Measurements from ENCODE around the gene KAZN.

KAZN gene

DNA sequence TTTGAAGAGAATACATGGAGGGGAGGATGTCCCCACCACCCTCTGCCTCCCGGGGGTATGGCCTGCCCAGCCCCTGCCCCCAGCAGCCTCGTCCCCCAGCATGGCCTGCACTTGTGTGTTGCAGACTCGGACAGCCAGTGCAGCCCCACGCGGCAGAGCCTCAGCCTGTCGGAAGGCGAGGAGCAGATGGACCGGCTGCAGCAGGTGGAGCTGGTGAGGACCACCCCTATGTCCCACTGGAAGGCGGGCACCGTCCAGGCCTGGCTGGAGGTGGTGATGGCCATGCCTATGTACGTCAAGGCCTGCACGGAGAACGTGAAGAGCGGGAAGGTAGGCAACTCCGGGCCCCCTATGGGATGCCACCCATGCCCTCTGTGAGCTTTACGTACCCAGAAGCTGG is 495.6 kb downstream of the KAZN start:
- no peak for FAIRE-seq
- no peak for DNase-seq (ENCODE audit: insufficient read length, low spot score)
- TF ChIP-seq, protein P1, sequence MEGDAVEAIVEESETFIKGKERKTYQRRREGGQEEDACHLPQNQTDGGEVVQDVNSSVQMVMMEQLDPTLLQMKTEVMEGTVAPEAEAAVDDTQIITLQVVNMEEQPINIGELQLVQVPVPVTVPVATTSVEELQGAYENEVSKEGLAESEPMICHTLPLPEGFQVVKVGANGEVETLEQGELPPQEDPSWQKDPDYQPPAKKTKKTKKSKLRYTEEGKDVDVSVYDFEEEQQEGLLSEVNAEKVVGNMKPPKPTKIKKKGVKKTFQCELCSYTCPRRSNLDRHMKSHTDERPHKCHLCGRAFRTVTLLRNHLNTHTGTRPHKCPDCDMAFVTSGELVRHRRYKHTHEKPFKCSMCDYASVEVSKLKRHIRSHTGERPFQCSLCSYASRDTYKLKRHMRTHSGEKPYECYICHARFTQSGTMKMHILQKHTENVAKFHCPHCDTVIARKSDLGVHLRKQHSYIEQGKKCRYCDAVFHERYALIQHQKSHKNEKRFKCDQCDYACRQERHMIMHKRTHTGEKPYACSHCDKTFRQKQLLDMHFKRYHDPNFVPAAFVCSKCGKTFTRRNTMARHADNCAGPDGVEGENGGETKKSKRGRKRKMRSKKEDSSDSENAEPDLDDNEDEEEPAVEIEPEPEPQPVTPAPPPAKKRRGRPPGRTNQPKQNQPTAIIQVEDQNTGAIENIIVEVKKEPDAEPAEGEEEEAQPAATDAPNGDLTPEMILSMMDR (IDR thresholded peaks at IDR 0.05; ENCODE audit: insufficient read depth, missing control alignments), result no peak

DNA sequence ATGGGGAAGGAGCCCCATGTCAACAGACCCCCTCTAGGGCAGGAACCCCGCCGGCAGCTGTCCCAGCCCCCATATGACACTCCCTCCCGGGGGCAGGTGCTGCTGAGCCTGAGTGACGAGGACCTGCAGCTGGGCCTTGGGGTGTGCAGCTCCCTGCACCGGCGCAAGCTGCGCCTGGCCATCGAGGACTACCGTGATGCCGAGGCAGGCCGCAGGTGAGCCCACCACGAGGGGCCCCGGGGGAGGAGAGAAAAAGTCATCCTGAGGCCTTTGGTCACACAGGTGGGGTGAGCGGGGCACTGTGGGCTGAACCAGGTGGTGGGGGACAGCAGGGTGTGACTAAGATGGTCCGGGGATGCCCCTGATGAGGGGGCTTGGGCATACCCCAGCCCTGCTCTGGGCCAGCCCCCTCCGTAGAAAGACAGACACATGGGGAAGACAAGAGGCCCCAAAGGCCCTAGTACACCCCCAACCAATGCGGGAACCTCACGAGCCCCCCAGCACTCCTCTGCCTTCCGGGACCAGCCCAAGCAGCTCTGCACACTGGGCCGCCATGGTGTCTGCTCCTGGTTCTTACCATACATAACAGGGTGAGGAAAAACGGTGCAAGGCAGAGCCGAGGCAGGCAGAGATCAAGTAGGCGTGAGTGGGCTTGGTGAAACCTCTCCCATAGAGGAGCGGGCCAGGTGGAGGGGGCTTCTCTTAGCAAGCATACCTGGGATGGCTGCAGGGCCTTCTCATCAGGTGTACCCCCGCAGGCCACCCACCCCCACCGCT is 496.4 kb downstream of the KAZN start:
- TF ChIP-seq, protein P1 (IDR thresholded peaks at IDR 0.05; ENCODE audit: insufficient read depth, missing control alignments), result no peak
- FAIRE-seq, result no peak
- no peak for DNase-seq (ENCODE audit: insufficient read length, low spot score)

DNA sequence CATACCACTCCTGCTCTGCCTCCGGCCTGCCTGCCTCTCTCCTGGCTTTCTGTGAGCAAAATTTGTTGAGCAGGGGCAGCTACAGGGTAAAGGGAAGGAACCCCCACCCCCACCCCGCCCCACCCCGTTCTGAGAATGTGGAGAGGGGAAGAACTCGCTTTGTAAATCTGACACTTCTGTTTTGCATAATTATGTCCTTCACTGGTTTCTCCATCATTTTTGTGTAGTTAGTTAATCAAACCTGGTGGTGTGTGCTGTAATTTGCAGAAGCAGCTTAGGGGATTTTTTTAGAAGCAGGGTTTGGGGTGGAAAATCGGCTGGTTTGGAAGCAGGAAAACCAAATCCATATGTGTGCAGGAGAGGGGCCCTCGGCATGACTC is 497.0 kb downstream of the KAZN start:
- DNase-seq (ENCODE audit: insufficient read length, low spot score) (no peak), FAIRE-seq (no peak)

DNA sequence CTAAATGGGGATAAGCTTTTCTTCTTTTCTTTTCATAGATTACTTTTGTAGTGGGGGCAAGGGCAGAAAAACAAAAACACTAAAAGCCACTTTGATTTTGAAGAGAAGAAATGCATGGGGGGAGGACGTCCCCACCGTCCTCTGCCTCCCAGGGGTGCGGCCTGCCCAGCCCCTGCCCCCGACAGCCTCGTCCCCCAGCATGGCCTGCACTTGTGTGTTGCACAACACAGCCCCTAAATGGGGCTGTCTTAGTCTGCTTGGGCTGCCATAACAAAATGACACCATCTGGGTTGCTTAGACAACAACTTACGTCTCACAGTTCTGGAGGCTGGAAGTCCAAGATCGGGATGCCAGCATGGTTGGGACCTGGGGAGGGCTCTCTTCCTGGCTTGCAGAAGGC is 497.8 kb downstream of the KAZN start:
- no peak for DNase-seq (ENCODE audit: insufficient read length, low spot score)
- FAIRE-seq, result no peak
- TF ChIP-seq, protein P1 (IDR thresholded peaks at IDR 0.05; ENCODE audit: insufficient read depth, missing control alignments), result no peak

More for the DNA sequence above, 497.0 kb downstream of the KAZN start:
- TF ChIP-seq, protein P1 (IDR thresholded peaks at IDR 0.05; ENCODE audit: insufficient read depth, missing control alignments), result no peak

DNA sequence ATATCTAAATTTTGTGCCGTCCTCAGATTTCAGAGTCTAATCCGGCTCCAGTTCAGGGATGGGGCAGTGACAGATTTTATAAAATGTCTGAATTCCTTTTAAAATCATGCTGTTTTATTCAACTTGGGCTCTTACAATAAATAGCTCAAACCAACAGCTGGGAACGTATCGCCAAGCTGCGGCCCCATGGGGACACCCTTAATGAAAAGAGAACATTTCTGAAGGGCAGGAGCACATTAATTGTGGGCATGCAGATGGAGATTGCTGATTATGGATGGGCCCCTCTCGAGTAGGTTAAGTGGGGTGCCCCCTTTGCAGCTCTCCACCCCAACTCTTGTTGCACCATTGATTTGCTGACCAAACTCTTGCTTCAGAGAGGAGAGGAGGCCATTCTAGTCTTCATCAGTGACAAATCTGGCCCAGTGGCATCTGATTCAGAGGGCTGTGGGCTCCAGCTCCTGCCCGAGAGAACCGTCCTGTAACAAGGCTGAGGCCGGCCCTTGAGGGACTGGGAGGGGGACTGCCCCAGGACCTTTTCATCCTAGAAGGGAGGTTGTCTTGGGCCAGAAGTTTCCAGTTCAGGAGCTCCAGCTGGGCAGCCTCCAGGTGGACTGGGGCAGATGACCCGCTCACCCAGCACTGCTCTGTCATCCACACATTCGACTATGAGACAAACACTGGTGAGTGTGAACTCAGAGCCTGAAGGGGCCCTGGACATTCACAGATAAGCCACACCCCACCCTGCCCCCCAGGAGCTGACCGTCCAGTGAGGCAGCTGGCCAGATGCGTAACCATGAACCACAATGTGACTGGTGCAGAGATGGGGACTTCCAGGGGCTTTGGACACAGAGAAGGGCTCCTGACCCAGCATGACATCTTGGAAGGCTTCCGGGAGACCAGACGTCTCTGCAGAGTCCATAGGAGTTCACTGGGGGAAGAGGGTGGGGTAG is 500.0 kb downstream of the KAZN start:
- FAIRE-seq, result no peak
- no peak for DNase-seq (ENCODE audit: insufficient read length, low spot score)
- TF ChIP-seq, protein P1 (IDR thresholded peaks at IDR 0.05; ENCODE audit: insufficient read depth, missing control alignments), result no peak

DNA sequence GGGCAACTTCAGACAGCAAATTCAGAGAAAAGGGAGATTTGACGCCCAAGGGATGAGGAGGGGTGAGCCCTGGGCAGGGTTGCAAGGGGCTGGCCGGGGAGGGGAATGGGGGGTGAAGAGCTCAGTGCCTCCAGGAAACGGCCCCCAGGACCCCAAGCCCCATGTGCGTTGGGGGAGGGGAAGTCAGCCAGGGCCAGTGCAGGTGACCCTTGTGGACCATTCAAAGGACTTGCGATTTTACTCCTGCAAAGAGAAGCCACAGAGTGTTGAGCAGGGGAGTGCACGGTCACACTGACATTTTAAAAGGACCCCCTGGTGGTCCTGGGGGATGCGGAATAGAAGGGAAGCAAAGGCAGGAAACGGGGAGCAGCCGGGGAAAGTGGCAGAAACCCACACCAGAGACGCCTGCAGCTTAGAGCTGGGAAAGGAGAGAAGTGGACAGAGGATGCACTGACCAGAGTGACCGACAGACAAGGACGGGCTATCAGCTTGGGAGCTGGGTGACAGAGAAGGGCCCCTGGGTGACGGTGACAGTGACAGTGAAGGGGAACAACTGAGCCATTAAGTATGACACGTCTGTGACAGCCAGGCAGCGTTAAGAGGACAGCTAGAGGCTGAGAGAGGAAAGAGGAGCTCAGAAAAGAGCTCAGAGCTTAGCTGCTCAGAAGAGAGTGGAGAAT is 501.1 kb downstream of the KAZN start:
- FAIRE-seq (no peak), DNase-seq (ENCODE audit: insufficient read length, low spot score) (no peak)
- TF ChIP-seq, protein P1 (IDR thresholded peaks at IDR 0.05; ENCODE audit: insufficient read depth, missing control alignments), result no peak
